Common myeloid progenitor, CD34-positive (primary cell): ENCODE data around the gene PAK1.

Source experiments
- CTCF ChIA-PET: fragments of 350-600 bp; sonication (Branson Sonifier 250); formaldehyde crosslinking; loops from one replicate; lab custom pipeline; 2021; ENCODE audit warnings: antibody characterized with exemption; lab: Charles Lee
- POLR2A ChIA-PET: fragments of 350-600 bp; sonication (Branson Sonifier 250); formaldehyde crosslinking; loops from one replicate; lab custom pipeline; 2021; ENCODE audit warnings: antibody characterized with exemption; lab: Charles Lee
- DNase-seq, 3 donors: peaks; one replicate each; pipeline versions ENCODE4 v3.0.0 to v3.0.0-alpha.2; 2013
- H3K27ac ChIP-seq, 2 experiments: 1 replicate in 1 of 2; 2 replicates in 1 of 2; pipeline ENCODE4 v1.7.0; 2013; ENCODE audit warnings: inconsistent platforms in 2 of 2, low read length in 2 of 2, mild to moderate bottlenecking in 2 of 2, low read depth in 1 of 2, moderate library complexity in 1 of 2; ENCODE audit not compliant: severe bottlenecking in 2 of 2, insufficient read depth in 1 of 2, poor library complexity in 1 of 2
- H3K27me3 ChIP-seq, 5 experiments: replicated peaks in 2 of 5; 1 replicate in 3 of 5; 2 replicates in 2 of 5; pipeline versions ENCODE4 v1.6.1 to v1.7.0; 2013; ENCODE audit warnings: low read length in 4 of 5, mild to moderate bottlenecking in 2 of 5, moderate library complexity in 2 of 5, inconsistent platforms in 1 of 5; ENCODE audit not compliant: insufficient read depth in 5 of 5, control insufficient read depth in 4 of 5
- H3K36me3 ChIP-seq, 4 experiments: 1 replicate in 2 of 4; 2 replicates in 2 of 4; pipeline versions ENCODE4 v1.6.1 to v1.7.0; 2013; ENCODE audit warnings: low read length in 3 of 4, control low read depth in 1 of 4, mild to moderate bottlenecking in 1 of 4; ENCODE audit not compliant: control insufficient read depth in 4 of 4, insufficient read depth in 4 of 4
- H3K4me1 ChIP-seq, 4 experiments: 1 replicate in 3 of 4; 2 replicates in 1 of 4; pipeline versions ENCODE4 v1.6.1 to v1.7.1; 2013; ENCODE audit warnings: low read length in 3 of 4, mild to moderate bottlenecking in 3 of 4, control low read depth in 1 of 4, inconsistent platforms in 1 of 4, moderate library complexity in 1 of 4; ENCODE audit not compliant: control insufficient read depth in 4 of 4, insufficient read depth in 4 of 4; ENCODE audit errors: control extremely low read depth in 1 of 4
- H3K4me3 ChIP-seq, 7 experiments: 1 replicate in 4 of 7; 2 replicates in 3 of 7; pipeline versions ENCODE4 v1.5.1 to v1.7.0; 2013; ENCODE audit warnings: mild to moderate bottlenecking in 7 of 7, low read length in 6 of 7, moderate library complexity in 6 of 7, inconsistent platforms in 2 of 7, low read depth in 2 of 7, control low read depth in 1 of 7; ENCODE audit not compliant: insufficient read depth in 4 of 7, control insufficient read depth in 1 of 7; ENCODE audit errors: extremely low read depth in 1 of 7
- H3K9me3 ChIP-seq, 5 experiments: 1 replicate in 4 of 5; 2 replicates in 1 of 5; pipeline versions ENCODE4 v1.6.1 to v1.7.1; 2013; ENCODE audit warnings: low read length in 4 of 5, mild to moderate bottlenecking in 2 of 5, inconsistent platforms in 1 of 5, low read depth in 1 of 5, moderate library complexity in 1 of 5; ENCODE audit not compliant: control insufficient read depth in 4 of 5, insufficient read depth in 2 of 5; ENCODE audit errors: control extremely low read depth in 1 of 5
- WGBS: methylation state at CpG from one replicate; pipeline ENCODE4 v1.1.5; 2013; ENCODE audit not compliant: insufficient coverage; 5-methylcytosine and 5-hydroxymethylcytosine counted together

The PAK1 gene

GRCh38 chr11:77401486-77402217, 72.2 kb downstream of the PAK1 start:
- no peaks in the 10 kb centered on the region for H3K9me3 ChIP-seq
- POLR2A ChIA-PET: no interaction called here
- H3K4me1 ChIP-seq: peaks cover 0 to 24% (median 0%) of the 10 kb centered on the region in 4 experiments
- peaks cover 0 to 3% (median 0%) of the 10 kb centered on the region in 4 experiments for H3K36me3 ChIP-seq
- H3K27me3 ChIP-seq: no peaks in the 10 kb centered on the region
- H3K4me3 ChIP-seq: no peak overlapping the region
- CTCF ChIA-PET: interaction anchor here (0.9 to 1.0 kb wide), 2 partner anchors 10 to 147 kb away, joined by 4 to 5 read pairs; no protein-coding TSS in a partner anchor
- H3K27ac ChIP-seq: no peak overlapping the region
- DNase-seq: no peak
- WGBS: 100% methylated on average over 1 of the region's 2 CpGs

- H3K4me3 ChIP-seq: no peak overlapping the region
- ChIA-PET POLR2A (no interaction called here), CTCF (interaction anchor here (0.9 to 1.0 kb wide), 2 partner anchors 11 to 148 kb away, joined by 4 to 5 read pairs; no protein-coding TSS in a partner anchor)
- no peaks in the 10 kb centered on the region for H3K9me3 ChIP-seq
- H3K4me1 ChIP-seq: peaks cover 0 to 18% (median 0%) of the 10 kb centered on the region in 4 experiments
- peaks cover 0 to 3% (median 0%) of the 10 kb centered on the region in 4 experiments for H3K36me3 ChIP-seq
- no peak overlapping the region for H3K27ac ChIP-seq
- no peaks in the 10 kb centered on the region for H3K27me3 ChIP-seq
- 94% methylated on average over 3 of the region's 5 CpGs for WGBS
- no peak for DNase-seq
Observed at GRCh38 chr11:77400775-77401449, 73.0 kb downstream of the PAK1 start.

GRCh38 chr11:77400271-77400670, 73.6 kb downstream of the PAK1 start:
- POLR2A ChIA-PET: no interaction called here

GRCh38 chr11:77397631-77398030, 76.3 kb downstream of the PAK1 start:
- WGBS: no CpG with 5 or more reads among the region's 1 CpG
- CTCF ChIA-PET: no interaction called here
- Histone ChIP-seq H3K4me3 (no peak overlapping the region), H3K4me1 (peaks cover 0 to 13% (median 0%) of the 10 kb centered on the region in 4 experiments), H3K9me3 (no peaks in the 10 kb centered on the region), H3K27ac (no peak overlapping the region), H3K36me3 (peaks cover 0 to 3% (median 0%) of the 10 kb centered on the region in 4 experiments), H3K27me3 (no peaks in the 10 kb centered on the region)
- no peak for DNase-seq
- POLR2A ChIA-PET: no interaction called here

More at GRCh38 chr11:77400271-77400670, 73.6 kb downstream of the PAK1 start:
- no peak overlapping the region for H3K4me3 ChIP-seq
- no peak overlapping the region for H3K27ac ChIP-seq
- H3K4me1 ChIP-seq: peaks cover 0 to 13% (median 0%) of the 10 kb centered on the region in 4 experiments
- H3K27me3 ChIP-seq: no peaks in the 10 kb centered on the region
- H3K9me3 ChIP-seq: no peaks in the 10 kb centered on the region
- H3K36me3 ChIP-seq: peaks cover 0 to 3% (median 0%) of the 10 kb centered on the region in 4 experiments
- no peak for DNase-seq
- 100% methylated on average over 2 of the region's 2 CpGs for WGBS
- CTCF ChIA-PET: interaction anchor here (1.0 kb wide), 1 partner anchor 148 kb away, joined by 5 read pairs; no protein-coding TSS in a partner anchor

- ChIA-PET CTCF (interaction anchor here (1.5 to 2.6 kb wide), 2 partner anchors 10 to 270 kb away, joined by 5 to 7 read pairs; no protein-coding TSS in a partner anchor), POLR2A (no interaction called here)
- DNase-seq: no peak
- Histone ChIP-seq H3K4me1 (peaks cover 0 to 6% (median 0%) of the 10 kb centered on the region in 4 experiments), H3K4me3 (no peak overlapping the region), H3K36me3 (peaks cover 0 to 5% (median 0%) of the 10 kb centered on the region in 4 experiments), H3K27ac (no peak overlapping the region), H3K27me3 (no peaks in the 10 kb centered on the region), H3K9me3 (no peaks in the 10 kb centered on the region)
- 88% methylated on average over 1 of the region's 2 CpGs for WGBS
Observed at GRCh38 chr11:77396911-77397310, 77.0 kb downstream of the PAK1 start.

- no peak for DNase-seq
- no peak overlapping the region for H3K4me3 ChIP-seq
- H3K4me1 ChIP-seq: peaks cover 0 to 3% (median 0%) of the 10 kb centered on the region in 4 experiments
- peaks cover 0 to 9% (median 0%) of the 10 kb centered on the region in 4 experiments for H3K36me3 ChIP-seq
- CTCF ChIA-PET: interaction anchor here (1.5 to 2.6 kb wide), 2 partner anchors 10 to 269 kb away, joined by 5 to 7 read pairs; no protein-coding TSS in a partner anchor
- POLR2A ChIA-PET: no interaction called here
- no peaks in the 10 kb centered on the region for H3K9me3 ChIP-seq
- H3K27me3 ChIP-seq: no peaks in the 10 kb centered on the region
- H3K27ac ChIP-seq: no peak overlapping the region
- WGBS: no CpG with 5 or more reads among the region's 3 CpGs
Observed at GRCh38 chr11:77396305-77396704, 77.6 kb downstream of the PAK1 start.
